C4-2B (cell line): ENCODE results near the gene TMCC2.

ENCODE experiments used
- ZFX ChIP-seq: fragments of 450-650 bp; IDR thresholded peaks from 2 replicates; pipeline ENCODE4 v1.6.1; 2017
- TF ChIP-seq, protein P1 (sequence below): fragments of 450-650 bp; conservative IDR thresholded peaks from 2 replicates; pipeline ENCODE4 v1.5.1; 2017; ENCODE audit warnings: mild to moderate bottlenecking

DNA sequence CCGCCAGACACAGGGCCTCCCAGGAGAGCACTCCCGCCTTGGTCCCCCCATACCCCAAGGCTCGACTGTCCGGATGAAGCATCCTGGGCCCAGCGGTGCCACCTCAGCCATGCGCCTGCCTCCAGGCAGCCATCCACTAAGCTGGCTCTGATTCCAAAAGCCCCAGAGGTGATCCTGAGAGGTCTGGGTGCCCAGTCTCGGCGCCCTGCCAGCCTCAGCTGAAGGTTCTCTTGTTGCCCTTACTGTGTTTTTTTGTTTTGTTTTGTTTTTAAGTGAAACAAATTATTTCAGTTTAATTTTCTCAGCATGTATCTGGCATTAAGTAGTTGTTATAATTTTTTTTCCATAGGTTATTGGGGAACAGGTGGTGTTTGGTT lies 48.9 kb downstream of the TMCC2 start:
- TF ChIP-seq, protein P1, sequence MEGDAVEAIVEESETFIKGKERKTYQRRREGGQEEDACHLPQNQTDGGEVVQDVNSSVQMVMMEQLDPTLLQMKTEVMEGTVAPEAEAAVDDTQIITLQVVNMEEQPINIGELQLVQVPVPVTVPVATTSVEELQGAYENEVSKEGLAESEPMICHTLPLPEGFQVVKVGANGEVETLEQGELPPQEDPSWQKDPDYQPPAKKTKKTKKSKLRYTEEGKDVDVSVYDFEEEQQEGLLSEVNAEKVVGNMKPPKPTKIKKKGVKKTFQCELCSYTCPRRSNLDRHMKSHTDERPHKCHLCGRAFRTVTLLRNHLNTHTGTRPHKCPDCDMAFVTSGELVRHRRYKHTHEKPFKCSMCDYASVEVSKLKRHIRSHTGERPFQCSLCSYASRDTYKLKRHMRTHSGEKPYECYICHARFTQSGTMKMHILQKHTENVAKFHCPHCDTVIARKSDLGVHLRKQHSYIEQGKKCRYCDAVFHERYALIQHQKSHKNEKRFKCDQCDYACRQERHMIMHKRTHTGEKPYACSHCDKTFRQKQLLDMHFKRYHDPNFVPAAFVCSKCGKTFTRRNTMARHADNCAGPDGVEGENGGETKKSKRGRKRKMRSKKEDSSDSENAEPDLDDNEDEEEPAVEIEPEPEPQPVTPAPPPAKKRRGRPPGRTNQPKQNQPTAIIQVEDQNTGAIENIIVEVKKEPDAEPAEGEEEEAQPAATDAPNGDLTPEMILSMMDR, result no peak
- no peak for TF ChIP-seq ZFX
